HepG2 (cell line): ENCODE results near the gene PWP1. TPM values are rescaled to one million over a fixed set of nuclear protein-coding genes. Genes with fewer than 3 reads are reported as not detected.

ENCODE experiments used
- E2F5 ChIP-seq: sonication (generic); formaldehyde crosslinking; conservative IDR thresholded peaks from 2 replicates; pipeline ENCODE4 v1.4.0; 2020; ENCODE audit warnings: missing genetic modification reagents
- HNRNPH1 ChIP-seq: fragments of 200-400 bp; formaldehyde crosslinking; optimal IDR thresholded peaks from 2 replicates; pipeline ENCODE3; 2017; ENCODE audit warnings: mild to moderate bottlenecking, low read depth, low read length
- HNRNPUL1 ChIP-seq: fragments of 200-400 bp; formaldehyde crosslinking; IDR thresholded peaks from 2 replicates; pipeline ENCODE4 v1.6.1; 2017; ENCODE audit warnings: low read depth, mild to moderate bottlenecking, low read length, moderate library complexity
- KLF9 ChIP-seq: IDR thresholded peaks from 2 replicates; pipeline ENCODE4 v1.6.1; 2016; ENCODE audit warnings: low read depth
- MNT ChIP-seq: fragments of 450-650 bp; IDR thresholded peaks from 2 replicates; pipeline ENCODE4 v1.6.1; 2016
- NKX3-1 ChIP-seq: sonication (generic); formaldehyde crosslinking; IDR thresholded peaks from 2 replicates; pipeline ENCODE4 v1.5.0; 2020; ENCODE audit warnings: missing genetic modification reagents
- NR2F2 ChIP-seq: IDR thresholded peaks from 2 replicates; pipeline ENCODE4 v1.6.1; 2012; ENCODE audit warnings: low read depth, inconsistent platforms, borderline replicate concordance
- PCBP2 ChIP-seq: fragments of 200-400 bp; formaldehyde crosslinking; optimal IDR thresholded peaks from 2 replicates; pipeline ENCODE3; 2018; ENCODE audit warnings: low read length, low read depth; ENCODE audit not compliant: poor library complexity, severe bottlenecking
- RFX1 ChIP-seq: fragments of 450-650 bp; IDR thresholded peaks from 2 replicates; pipeline ENCODE4 v1.6.1; 2017
- SIN3A ChIP-seq: IDR thresholded peaks from 2 replicates; pipeline ENCODE4 v1.6.1; 2011; ENCODE audit warnings: low read depth, mild to moderate bottlenecking, control low read depth, low read length, borderline replicate concordance
- SOX6 ChIP-seq, 2 experiments: fragments of 450-650 bp in 1 of 2; sonication (generic) in 1 of 2; formaldehyde crosslinking in 1 of 2; IDR thresholded peaks; 2 replicates each; pipeline versions ENCODE4 v1.4.0 to v1.6.1; 2017 to 2020; ENCODE audit warnings: antibody characterized with exemption in 1 of 2, mild to moderate bottlenecking in 1 of 2, missing genetic modification reagents in 1 of 2
- TCF7 ChIP-seq: sonication (generic); IDR thresholded peaks from 2 replicates; pipeline ENCODE4 v1.6.1; 2016; ENCODE audit warnings: antibody characterized with exemption, low read depth
- TCF7L2 ChIP-seq: IDR thresholded peaks from 2 replicates; pipeline ENCODE4 v1.6.1; 2011; ENCODE audit warnings: mild to moderate bottlenecking, low read depth, low read length, moderate library complexity
- ZBTB20 ChIP-seq: sonication (generic); formaldehyde crosslinking; IDR thresholded peaks from 2 replicates; pipeline ENCODE4 v1.8.1; 2023; ENCODE audit warnings: missing genetic modification reagents, low read depth, mild to moderate bottlenecking, borderline replicate concordance
- ZFP1 ChIP-seq: IDR thresholded peaks from 2 replicates; pipeline ENCODE4 v1.6.1; 2016
- ZFP91 ChIP-seq: sonication (generic); formaldehyde crosslinking; IDR thresholded peaks from 2 replicates; pipeline ENCODE4 v1.9.0; 2022; ENCODE audit warnings: missing genetic modification reagents, mild to moderate bottlenecking, borderline replicate concordance
- ZNF574 ChIP-seq: sonication (generic); formaldehyde crosslinking; IDR thresholded peaks from 2 replicates; pipeline ENCODE4 v1.4.0; 2020; ENCODE audit warnings: missing genetic modification reagents
- ZNF639 ChIP-seq: conservative IDR thresholded peaks from 2 replicates; pipeline ENCODE4 v1.6.1; 2018; ENCODE audit warnings: missing genetic modification reagents
- ZNF720 ChIP-seq: sonication (generic); formaldehyde crosslinking; IDR thresholded peaks from 2 replicates; pipeline ENCODE4 v1.4.0; 2020; ENCODE audit warnings: missing genetic modification reagents
- ZNF768 ChIP-seq: sonication (generic); formaldehyde crosslinking; IDR thresholded peaks from 2 replicates; pipeline ENCODE4 v1.4.0; 2020; ENCODE audit warnings: missing genetic modification reagents
- ZNF777 ChIP-seq: sonication (generic); formaldehyde crosslinking; IDR thresholded peaks from 2 replicates; pipeline ENCODE4 v1.4.0; 2020; ENCODE audit warnings: missing genetic modification reagents
- ZSCAN22 ChIP-seq: sonication (generic); formaldehyde crosslinking; IDR thresholded peaks from 2 replicates; pipeline ENCODE4 v1.4.0; 2020; ENCODE audit warnings: mild to moderate bottlenecking, missing genetic modification reagents
- polyA plus RNA-seq, 8 experiments: library from polyadenylated mRNA; depleted of rRNA in 3 of 8; stranded (reverse) in 7 of 8; unstranded in 1 of 8; fragments of >200 nt; fragmentation: Illumina TruSeq in 4 of 8; extraction: Trizol in 4 of 8; gene quantifications; 2 replicates each; pipeline versions ENCODE4 v1.2.1 to v1.2.3, GENCODE V29; 2011 to 2016; ENCODE audit warnings: low read depth in 4 of 8, missing spikeins in 1 of 8, mixed read lengths in 1 of 8; ENCODE audit not compliant: insufficient read depth in 1 of 8
- total RNA-seq, 5 experiments: library from RNA; depleted of rRNA; stranded (reverse); fragments of >200 nt; fragmentation: Illumina TruSeq; extraction: Trizol; gene quantifications; 2 replicates each; pipeline ENCODE4 v1.2.3, GENCODE V29; 2016; ENCODE audit warnings: low read depth in 1 of 5

PWP1 gene
- total and polyA plus RNA-seq, 2 of the 13 experiments (the other 11 are each of a cell fraction or from before 2014, with no cell fraction given) = 65.9 to 70.2 TPM

- TF ChIP-seq HNRNPUL1 (no peak), HNRNPH1 (no peak), E2F5 (CRISPR knock-in tag) (0 out of 2 replicates have a peak, but pooled peaks have one; percentile 30), ZNF639 (CRISPR knock-in tag) (peak; percentile 76; the same call in 1 of the 2 replicates), PCBP2 (no peak), MNT (peak; percentile 80), NKX3-1 (peak; percentile 77), ZSCAN22 (CRISPR knock-in tag) (no peak), TCF7 (no peak), ZFP91 (CRISPR knock-in tag) (peak; percentile 93), ZNF768 (CRISPR knock-in tag) (peak; percentile 77; the same call in 1 of the 2 replicates), SIN3A (peak; percentile 96), RFX1 (peak; percentile 33; the same call in 1 of the 2 replicates), ZBTB20 (CRISPR knock-in tag) (peak; percentile 44; the same call in 1 of the 2 replicates), ZFP1 (CRISPR knock-in tag) (peak; percentile 38), ZNF720 (CRISPR knock-in tag) (no peak), ZNF777 (CRISPR knock-in tag) (no peak; the same call in 1 of the 2 replicates), NR2F2 (peak; percentile 60; the same call in 1 of the 2 replicates), TCF7L2 (no peak), KLF9 (CRISPR knock-in tag) (no peak), SOX6 (IDR thresholded peaks at IDR 0.05) (no peak), SOX6 (CRISPR knock-in tag; IDR thresholded peaks at IDR 0.05) (peak; percentile 55), ZNF574 (CRISPR knock-in tag) (peak; percentile 84)
Observed at GRCh38 chr12:107685360-107686248, at the start of gene PWP1 (continued).
